Nephron (organoid): ENCODE measurements around the gene TMED1.

ENCODE experiments used
- H3K27ac Mint-ChIP-seq, 3 experiments: 2 replicates each; pipeline ENCODE4 v1.8.0; 2020; ENCODE audit warnings: mixed read lengths in 3 of 3, mild to moderate bottlenecking in 2 of 3, moderate library complexity in 1 of 3
- H3K27me3 Mint-ChIP-seq: 2 replicates; pipeline ENCODE4 v1.8.0; 2021; ENCODE audit warnings: low read depth, mild to moderate bottlenecking, moderate library complexity, mixed read lengths
- H3K36me3 Mint-ChIP-seq: 2 replicates; pipeline ENCODE4 v1.8.0; 2020; ENCODE audit warnings: low read depth, mixed read lengths
- H3K4me1 Mint-ChIP-seq: 2 replicates; pipeline ENCODE4 v1.8.0; 2020; ENCODE audit warnings: mixed read lengths
- H3K4me3 Mint-ChIP-seq, 3 experiments: 2 replicates each; pipeline ENCODE4 v1.8.0; 2020; ENCODE audit warnings: mild to moderate bottlenecking in 3 of 3, mixed read lengths in 3 of 3, moderate library complexity in 2 of 3
- H3K9me3 Mint-ChIP-seq: 2 replicates; pipeline ENCODE4 v1.8.0; 2020; ENCODE audit warnings: mixed read lengths
- CTCF ChIP-seq, 3 experiments: fragments of 200-600 bp; sonication (generic); IDR thresholded peaks; one replicate each; pipeline ENCODE4 v1.5.0; 2021; ENCODE audit warnings: antibody characterized with exemption in 3 of 3; ENCODE audit not compliant: unreplicated experiment in 3 of 3

Gene TMED1

GRCh38 chr19:10809651-10810285 is 26.2 kb downstream of the TMED1 start:
- peak overlapping the region in 1 of 3 experiments; percentile 24 for H3K27ac Mint-ChIP-seq
- no peaks in the 10 kb centered on the region for H3K9me3 Mint-ChIP-seq
- H3K4me3 Mint-ChIP-seq, result no peak overlapping the region
- no peak for TF ChIP-seq CTCF (IDR thresholded peaks at IDR 0.05; ENCODE audit: unreplicated experiment in 3 of 3)
- H3K36me3 Mint-ChIP-seq, result peaks cover 45% of the 10 kb centered on the region
- no peaks in the 10 kb centered on the region for H3K27me3 Mint-ChIP-seq
- peaks cover 14% of the 10 kb centered on the region for H3K4me1 Mint-ChIP-seq

DNA sequence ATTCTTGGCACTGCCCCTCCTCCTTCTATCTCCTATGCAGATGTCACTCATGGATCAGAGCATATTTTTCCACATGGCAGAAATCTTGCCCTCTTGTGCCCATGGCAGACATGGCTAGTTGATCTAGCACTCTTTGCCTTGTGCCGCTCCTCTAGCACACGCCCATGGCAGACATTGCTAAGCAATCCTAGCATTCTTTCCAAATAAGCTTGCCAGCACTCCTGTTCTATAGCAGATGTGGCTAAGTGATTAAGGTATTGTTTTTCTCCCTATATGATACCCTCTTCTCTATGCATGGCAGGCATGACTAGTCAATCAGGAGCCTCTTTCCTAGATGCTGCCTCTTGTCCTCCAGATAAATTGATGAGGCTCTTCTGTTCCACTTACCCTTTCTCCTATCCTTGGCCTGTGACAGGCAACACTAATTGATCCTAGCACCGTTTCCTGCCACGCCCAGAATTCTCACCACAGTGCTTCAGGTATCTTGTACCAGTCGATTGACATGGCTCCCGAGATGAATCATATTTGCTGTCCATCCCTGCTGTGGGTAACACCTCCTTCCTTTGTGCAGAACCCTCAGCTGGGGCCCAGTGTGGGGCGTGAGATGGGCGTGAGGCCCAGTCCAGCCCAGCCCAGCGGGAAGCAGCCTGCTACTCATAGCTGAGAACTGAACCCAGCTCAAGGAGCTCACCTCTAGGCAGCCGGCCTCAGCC is 26.9 kb downstream of the TMED1 start:
- peaks cover 9% of the 10 kb centered on the region for H3K4me1 Mint-ChIP-seq
- H3K27me3 Mint-ChIP-seq, result no peaks in the 10 kb centered on the region
- no peak overlapping the region for H3K4me3 Mint-ChIP-seq
- TF ChIP-seq CTCF (IDR thresholded peaks at IDR 0.05; ENCODE audit: unreplicated experiment in 3 of 3), result no peak
- H3K36me3 Mint-ChIP-seq, result peaks cover 45% of the 10 kb centered on the region
- H3K27ac Mint-ChIP-seq, result peak overlapping the region in 1 of 3 experiments; percentile 24
- no peaks in the 10 kb centered on the region for H3K9me3 Mint-ChIP-seq

- Mint-ChIP-seq H3K4me1 (peaks cover 5% of the 10 kb centered on the region), H3K4me3 (no peak overlapping the region), H3K36me3 (peaks cover 53% of the 10 kb centered on the region), H3K27me3 (no peaks in the 10 kb centered on the region), H3K9me3 (no peaks in the 10 kb centered on the region), H3K27ac (no peak overlapping the region)
- no peak for TF ChIP-seq CTCF (IDR thresholded peaks at IDR 0.05; ENCODE audit: unreplicated experiment in 3 of 3)
Observed at GRCh38 chr19:10805758-10806247, 30.2 kb downstream of the TMED1 start.

GRCh38 chr19:10805065-10805757 is 30.8 kb downstream of the TMED1 start:
- no peaks in the 10 kb centered on the region for H3K9me3 Mint-ChIP-seq
- H3K4me1 Mint-ChIP-seq, result peaks cover 10% of the 10 kb centered on the region
- no peak overlapping the region for H3K4me3 Mint-ChIP-seq
- H3K36me3 Mint-ChIP-seq, result peaks cover 59% of the 10 kb centered on the region
- no peaks in the 10 kb centered on the region for H3K27me3 Mint-ChIP-seq
- no peak for TF ChIP-seq CTCF (IDR thresholded peaks at IDR 0.05; ENCODE audit: unreplicated experiment in 3 of 3)
- H3K27ac Mint-ChIP-seq, result no peak overlapping the region

DNA sequence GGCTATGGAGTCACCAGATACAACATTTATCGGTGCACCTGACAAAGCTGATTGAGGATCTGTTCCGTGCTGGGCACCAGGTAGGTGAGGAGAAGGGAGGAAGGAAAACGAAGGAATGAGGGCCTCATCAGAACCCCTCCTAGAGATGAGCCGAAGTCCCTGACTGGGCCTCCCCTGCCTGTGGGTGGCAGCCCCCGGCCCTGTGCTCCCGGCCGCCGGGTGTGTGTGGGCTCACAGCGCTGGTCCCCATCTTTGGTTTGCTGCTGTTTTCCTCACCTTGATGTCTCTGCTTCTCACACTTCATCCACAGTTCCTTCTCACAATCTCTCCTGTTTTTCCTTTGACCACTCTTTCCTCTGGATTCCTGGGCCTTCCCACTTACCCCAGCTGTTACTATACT is 32.8 kb downstream of the TMED1 start:
- Mint-ChIP-seq H3K4me3 (no peak overlapping the region), H3K27me3 (no peaks in the 10 kb centered on the region), H3K4me1 (peaks cover 8% of the 10 kb centered on the region), H3K9me3 (no peaks in the 10 kb centered on the region), H3K36me3 (peaks cover 57% of the 10 kb centered on the region), H3K27ac (no peak overlapping the region)
- no peak for TF ChIP-seq CTCF (IDR thresholded peaks at IDR 0.05; ENCODE audit: unreplicated experiment in 3 of 3)
